Stimulated activated CD4-positive, alpha-beta T cell treated with anti-CD3 and anti-CD28 coated beads, Interleukin-4, amount 100 ng/mL, for 48 hours (primary cell): Measurements from ENCODE around the gene SLC22A7.
A peak's percentile ranks its signal among the peaks of the same experiment; 100 is the strongest.

Source experiments
- DNase-seq, 2 donors: peaks; one replicate each; pipeline ENCODE4 v3.0.0-alpha.2; 2020; ENCODE audit warnings: low read depth in 2 of 2

The SLC22A7 gene, protein sequence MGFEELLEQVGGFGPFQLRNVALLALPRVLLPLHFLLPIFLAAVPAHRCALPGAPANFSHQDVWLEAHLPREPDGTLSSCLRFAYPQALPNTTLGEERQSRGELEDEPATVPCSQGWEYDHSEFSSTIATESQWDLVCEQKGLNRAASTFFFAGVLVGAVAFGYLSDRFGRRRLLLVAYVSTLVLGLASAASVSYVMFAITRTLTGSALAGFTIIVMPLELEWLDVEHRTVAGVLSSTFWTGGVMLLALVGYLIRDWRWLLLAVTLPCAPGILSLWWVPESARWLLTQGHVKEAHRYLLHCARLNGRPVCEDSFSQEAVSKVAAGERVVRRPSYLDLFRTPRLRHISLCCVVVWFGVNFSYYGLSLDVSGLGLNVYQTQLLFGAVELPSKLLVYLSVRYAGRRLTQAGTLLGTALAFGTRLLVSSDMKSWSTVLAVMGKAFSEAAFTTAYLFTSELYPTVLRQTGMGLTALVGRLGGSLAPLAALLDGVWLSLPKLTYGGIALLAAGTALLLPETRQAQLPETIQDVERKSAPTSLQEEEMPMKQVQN

GRCh38 chr6:43297644-43298564 lies at the start of gene SLC22A7:
SLC22A7 (plus strand) TSS chr6:43298260; CDS start chr6:43298359, 99 bp downstream.
- DNase-seq = no peak

- DNase-seq = no peak
These were observed 49.3 kb upstream of the SLC22A7 start for GRCh38 chr6:43248791-43249190.

- no peak for DNase-seq
These were observed 47.1 kb upstream of the SLC22A7 start for GRCh38 chr6:43250992-43251373.

- DNase-seq = no peak
These were observed 44.7 kb upstream of the SLC22A7 start for GRCh38 chr6:43253401-43253800.

DNA sequence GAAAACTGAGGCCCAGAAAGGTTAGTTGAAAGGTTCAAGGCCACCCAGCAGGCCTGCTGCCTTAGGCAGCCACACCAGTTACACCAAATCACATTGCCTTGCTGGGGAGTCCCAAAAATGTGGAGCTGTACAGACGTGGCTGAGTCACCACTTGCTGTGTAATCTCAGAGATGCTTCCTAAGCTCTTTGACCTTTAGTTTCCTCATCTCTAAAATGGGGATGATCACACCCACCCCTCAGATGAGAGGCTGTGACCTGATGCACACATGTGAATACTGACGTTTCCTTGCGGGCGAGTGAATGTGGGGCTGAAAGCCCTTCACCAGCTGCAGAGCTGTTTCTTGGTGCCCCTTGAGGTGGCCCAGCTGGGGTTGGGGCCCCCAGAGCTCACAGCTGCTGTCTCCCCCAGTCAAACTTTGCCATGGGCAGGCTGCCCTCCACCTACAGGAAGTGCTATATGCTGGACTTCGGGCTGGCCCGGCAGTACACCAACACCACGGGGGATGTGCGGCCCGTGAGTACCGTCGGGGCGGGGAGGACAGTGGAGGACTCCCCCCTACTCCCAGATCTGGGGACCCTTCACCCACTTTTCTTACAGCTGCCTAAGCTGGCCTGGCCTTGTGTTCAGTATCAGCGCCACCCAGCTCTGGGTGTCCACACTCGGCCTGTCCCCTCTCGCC lies 43.8 kb upstream of the SLC22A7 start:
- no peak for DNase-seq

- DNase-seq = no peak
These were observed 43.2 kb upstream of the SLC22A7 start for GRCh38 chr6:43254846-43255245.

- no peak for DNase-seq
These were observed 42.5 kb upstream of the SLC22A7 start for GRCh38 chr6:43255408-43256054.

DNA sequence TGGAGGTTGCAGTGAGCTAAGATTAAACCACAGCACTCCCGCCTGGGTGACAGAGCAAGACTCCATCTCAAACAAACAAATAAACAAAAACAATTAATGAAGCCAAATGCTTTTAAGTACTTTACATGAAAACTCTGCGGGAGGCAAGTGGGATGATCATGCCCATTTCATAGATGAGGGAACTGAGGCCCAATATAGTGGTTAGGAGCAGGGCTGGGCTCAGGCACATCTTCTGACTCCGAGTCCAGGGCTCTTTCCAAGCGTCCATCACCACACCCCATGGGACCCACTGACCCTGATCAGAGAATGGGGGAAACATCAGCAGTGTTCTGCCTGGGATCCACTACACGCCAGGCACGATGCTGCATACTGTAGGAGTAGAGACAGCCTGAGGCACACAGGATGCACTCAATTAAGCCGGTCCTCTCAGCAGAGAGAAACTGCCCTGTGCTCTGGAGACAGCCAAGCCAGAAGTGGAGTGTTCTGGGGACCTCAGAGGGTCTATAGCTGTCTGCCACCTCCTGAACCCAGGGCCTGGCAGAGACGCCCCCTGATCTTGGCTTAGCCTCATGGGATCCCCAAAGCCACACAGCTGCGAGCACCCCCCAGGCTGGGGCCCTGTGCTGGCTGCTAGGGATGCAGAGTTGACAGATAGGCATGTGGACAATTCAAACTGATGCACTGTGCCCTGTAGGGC lies 41.2 kb upstream of the SLC22A7 start:
- no peak for DNase-seq

DNA sequence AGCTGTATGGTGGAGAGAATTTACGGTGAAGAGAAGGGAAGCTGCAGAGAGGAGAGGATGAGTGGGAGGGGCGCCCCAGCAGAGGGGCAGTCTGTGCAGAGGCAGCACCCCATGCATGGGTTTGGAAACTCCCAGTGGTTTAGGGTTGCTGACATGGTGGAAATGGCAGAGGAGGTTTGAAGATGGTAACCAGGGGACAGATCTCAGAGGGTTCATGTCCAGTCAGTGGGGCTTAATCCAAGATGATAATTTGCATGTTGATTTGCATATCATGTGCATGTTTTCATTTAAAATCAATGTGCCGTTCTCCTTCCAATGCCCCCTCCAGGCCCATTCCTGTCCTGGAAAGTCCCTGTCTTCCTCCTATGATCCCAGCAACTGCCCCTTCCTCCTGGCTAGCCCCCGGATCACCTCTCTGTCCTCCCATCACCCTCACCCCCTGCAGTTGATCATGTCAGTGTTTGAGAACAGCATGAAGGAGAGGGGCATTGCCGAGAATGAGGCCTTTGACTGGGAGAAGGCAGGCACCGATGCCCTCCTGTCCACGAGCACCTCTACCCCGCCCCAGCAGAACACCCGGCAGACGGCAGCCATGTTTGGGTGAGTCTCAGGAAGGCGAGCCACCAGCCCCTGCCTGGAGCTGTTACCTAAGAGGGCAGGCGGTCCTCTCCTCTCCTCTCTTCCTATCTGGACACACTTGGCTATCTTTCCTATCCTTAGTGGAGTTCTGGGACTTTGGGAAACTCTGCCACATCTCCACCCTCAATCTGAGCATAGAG lies 40.5 kb upstream of the SLC22A7 start:
- DNase-seq = no peak

DNA sequence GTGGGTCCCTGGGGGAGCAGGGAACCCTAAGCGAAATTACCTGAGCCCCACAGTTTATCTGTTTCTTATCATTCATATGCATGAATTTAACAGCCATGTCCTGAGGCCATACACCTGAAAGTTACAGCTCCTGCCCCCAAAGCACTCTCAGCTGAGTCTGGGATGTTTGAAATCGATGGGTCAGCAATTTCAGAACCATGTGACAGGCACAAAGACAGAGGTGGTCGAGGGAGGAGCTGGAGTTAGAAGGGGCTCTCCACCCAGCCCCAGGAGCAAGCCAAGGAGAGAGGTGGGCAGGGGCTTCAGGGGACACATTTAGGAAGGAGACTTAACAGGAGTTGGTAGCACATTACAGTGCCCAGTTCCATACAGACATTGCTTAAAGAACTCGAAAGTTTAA lies 39.9 kb upstream of the SLC22A7 start:
- no peak for DNase-seq

GRCh38 chr6:43258807-43259686 lies 39.0 kb upstream of the SLC22A7 start:
- DNase-seq = no peak

DNA sequence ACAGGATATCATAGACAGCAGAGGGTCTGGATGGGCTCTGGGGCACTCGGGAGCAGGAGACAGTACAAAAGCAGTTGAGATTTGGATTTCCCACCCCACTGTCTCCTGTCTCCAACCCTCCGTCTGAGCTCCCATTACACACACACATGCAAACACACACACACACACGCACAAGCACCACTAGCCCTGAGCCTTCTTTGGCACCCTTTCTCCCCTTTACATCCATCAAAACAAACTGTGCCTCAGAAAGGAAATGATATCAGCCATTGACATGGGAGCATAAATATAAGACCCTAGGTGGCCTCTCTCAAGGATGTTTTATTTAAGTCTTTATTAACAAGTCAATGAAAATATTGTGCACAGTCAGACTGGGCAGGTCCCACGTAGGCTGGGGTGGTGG lies 37.3 kb upstream of the SLC22A7 start:
- DNase-seq = no peak

GRCh38 chr6:43261198-43261597 lies 36.9 kb upstream of the SLC22A7 start:
- DNase-seq = no peak

- no peak for DNase-seq
These were observed 35.9 kb upstream of the SLC22A7 start for GRCh38 chr6:43262000-43262779.

DNA sequence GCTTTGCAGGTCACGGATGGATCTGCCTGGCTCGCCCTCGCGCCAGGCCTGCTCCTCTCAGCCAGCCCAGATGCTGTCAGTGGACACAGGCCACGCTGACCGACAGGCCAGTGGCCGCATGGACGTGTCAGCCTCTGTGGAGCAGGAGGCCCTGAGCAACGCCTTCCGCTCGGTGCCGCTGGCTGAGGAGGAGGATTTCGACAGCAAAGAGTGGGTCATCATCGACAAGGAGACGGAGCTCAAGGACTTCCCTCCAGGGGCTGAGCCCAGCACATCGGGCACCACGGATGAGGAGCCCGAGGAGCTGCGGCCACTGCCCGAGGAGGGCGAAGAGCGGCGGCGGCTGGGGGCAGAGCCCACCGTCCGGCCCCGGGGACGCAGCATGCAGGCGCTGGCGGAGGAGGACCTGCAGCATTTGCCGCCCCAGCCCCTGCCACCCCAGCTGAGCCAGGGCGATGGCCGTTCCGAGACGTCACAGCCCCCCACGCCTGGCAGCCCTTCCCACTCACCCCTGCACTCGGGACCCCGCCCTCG lies 35.2 kb upstream of the SLC22A7 start:
- DNase-seq = no peak

DNA sequence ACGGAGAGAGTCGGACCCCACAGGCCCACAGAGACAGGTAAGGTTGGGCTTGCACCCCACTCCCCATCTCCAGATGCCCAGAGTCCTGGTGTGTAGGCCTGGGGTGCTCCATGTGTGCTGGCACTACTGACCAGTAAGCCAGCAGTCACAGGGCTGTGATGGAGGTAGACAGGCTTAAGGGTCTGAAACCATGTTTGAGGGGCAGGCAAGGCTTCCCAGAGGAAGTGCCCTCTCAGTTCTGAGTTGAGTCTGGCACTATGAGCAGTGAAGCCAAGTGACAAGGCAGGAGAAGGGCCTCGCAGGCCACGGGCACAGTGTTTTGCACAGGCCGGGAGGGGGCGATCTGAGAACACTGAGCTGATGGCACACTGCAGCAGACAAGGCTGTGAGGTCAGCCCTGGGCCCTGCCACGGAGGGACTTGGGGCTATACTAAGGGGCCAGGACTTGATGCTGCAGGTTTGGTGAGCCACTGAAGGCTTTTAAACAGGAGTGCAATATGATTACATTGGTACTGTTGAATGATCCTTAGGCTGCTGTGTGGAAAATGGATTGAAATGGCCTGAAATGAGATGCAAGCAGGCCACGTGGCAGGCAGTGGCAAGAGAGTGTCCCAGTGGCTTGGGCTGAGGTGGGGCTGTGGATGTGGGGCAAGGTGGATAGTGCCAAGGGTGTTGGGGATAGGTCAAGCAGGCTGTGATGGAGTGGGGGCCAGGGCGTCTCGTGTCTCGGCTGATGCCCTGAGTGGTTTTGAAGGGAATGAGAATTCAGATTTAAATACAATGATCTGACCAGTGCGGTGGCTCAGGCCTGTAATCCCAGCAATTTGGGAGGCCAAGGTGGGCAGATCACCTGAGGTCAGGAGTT lies 34.5 kb upstream of the SLC22A7 start:
- peak; percentile 73 to 75 for DNase-seq

GRCh38 chr6:43264599-43265145 lies 33.4 kb upstream of the SLC22A7 start:
- no peak for DNase-seq
